H1 (cell line): ENCODE data around the gene TLE4.

Source experiments
- CHD2 ChIP-seq: IDR thresholded peaks from 2 replicates; pipeline ENCODE4 v1.6.1; 2012; ENCODE audit warnings: low read length, improper control_type of control experiment
- CREB1 ChIP-seq: IDR thresholded peaks from 2 replicates; pipeline ENCODE4 v1.6.1; 2012; ENCODE audit warnings: inconsistent platforms
- CTCF ChIP-seq, 3 experiments: IDR thresholded peaks; 1 replicate in 2 of 3; 2 replicates in 1 of 3; pipeline versions ENCODE4 v1.5.1 to v1.6.1; 2011; ENCODE audit warnings: low read length in 3 of 3, mild to moderate bottlenecking in 3 of 3, inconsistent platforms in 2 of 3, low read depth in 1 of 3, moderate library complexity in 1 of 3; ENCODE audit not compliant: insufficient read depth in 1 of 3; ENCODE audit errors: control extremely low read depth in 1 of 3
- POLR2A ChIP-seq, 2 experiments: IDR thresholded peaks; 1 replicate in 1 of 2; 2 replicates in 1 of 2; pipeline ENCODE4 v1.6.1; 2011; ENCODE audit warnings: low read depth in 2 of 2, low read length in 2 of 2, mild to moderate bottlenecking in 2 of 2; ENCODE audit errors: control extremely low read depth in 1 of 2

DNA sequence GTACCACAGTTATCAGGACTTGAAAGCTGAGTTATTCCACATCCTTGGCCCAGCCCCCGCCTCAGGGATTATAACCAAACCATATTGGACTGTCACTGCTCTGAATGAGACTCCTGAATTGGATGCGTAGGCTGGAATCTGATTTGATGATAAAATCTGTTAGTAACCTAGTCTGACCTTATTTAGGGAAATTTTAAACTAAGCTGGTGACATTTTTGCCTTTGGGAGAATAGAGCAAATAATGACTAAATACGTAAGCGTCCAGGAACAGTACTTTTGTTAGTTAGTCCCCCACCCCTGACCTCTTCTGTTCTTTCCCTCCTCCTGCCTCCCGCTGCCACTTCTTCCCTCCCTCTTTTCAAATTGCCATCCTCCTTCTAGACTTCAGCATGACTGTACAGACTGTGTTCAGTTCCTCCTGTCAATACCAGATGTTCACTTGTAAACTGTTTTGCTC is 92.6 kb downstream of the TLE4 start:
- no peak for TF ChIP-seq CTCF (IDR thresholded peaks at IDR 0.05; ENCODE audit: control extremely low read depth in 1 of 3, insufficient read depth in 1 of 3, low read depth in 1 of 3, low read length in 3 of 3)
- no peak for TF ChIP-seq POLR2A (IDR thresholded peaks at IDR 0.05; ENCODE audit: control extremely low read depth in 1 of 2, low read depth in 2 of 2, low read length in 2 of 2)
- no peak for TF ChIP-seq CHD2
- TF ChIP-seq CREB1, result no peak
